Measurements from ENCODE around the gene ACADS.
"Not testable (repeated sequence)": the region's sequence is repeated elsewhere in the genome, so short reads cannot be mapped to it uniquely, and the experiment has no call there.

The ACADS gene

GRCh38 chr12:120726961-120727360, 1.3 kb downstream of the ACADS start:
- no peak for DNase-seq (ENCODE audit: low read depth)

- DNase-seq (ENCODE audit: low read depth): not testable (repeated sequence)
These were observed 6.6 kb downstream of the ACADS start for GRCh38 chr12:120732198-120732597.

- no peak for DNase-seq (ENCODE audit: low read depth)
These were observed 7.9 kb downstream of the ACADS start for GRCh38 chr12:120733574-120733973.

GRCh38 chr12:120734210-120734609, 8.6 kb downstream of the ACADS start:
- no peak for DNase-seq (ENCODE audit: low read depth)

GRCh38 chr12:120735181-120735580, 9.6 kb downstream of the ACADS start:
- no peak for DNase-seq (ENCODE audit: low read depth)

GRCh38 chr12:120736404-120737331, 11.0 kb downstream of the ACADS start:
- no peak for DNase-seq (ENCODE audit: low read depth)

- no peak for DNase-seq (ENCODE audit: low read depth)
These were observed 12.1 kb downstream of the ACADS start for GRCh38 chr12:120737557-120738251.

GRCh38 chr12:120738252-120739030, 12.8 kb downstream of the ACADS start:
- no peak for DNase-seq (ENCODE audit: low read depth)

GRCh38 chr12:120739031-120739762, 13.6 kb downstream of the ACADS start:
- DNase-seq (ENCODE audit: low read depth): no peak

- no peak for DNase-seq (ENCODE audit: low read depth)
These were observed 14.4 kb downstream of the ACADS start for GRCh38 chr12:120739821-120740613.

GRCh38 chr12:120740871-120741270, 15.2 kb downstream of the ACADS start:
- no peak for DNase-seq (ENCODE audit: low read depth)

- no peak for DNase-seq (ENCODE audit: low read depth)
These were observed 16.1 kb downstream of the ACADS start for GRCh38 chr12:120741476-120742421.

GRCh38 chr12:120744922-120745493, 19.4 kb downstream of the ACADS start:
- no peak for DNase-seq (ENCODE audit: low read depth)

GRCh38 chr12:120748242-120748641, 22.6 kb downstream of the ACADS start:
- DNase-seq (ENCODE audit: low read depth): no peak

- DNase-seq (ENCODE audit: low read depth): no peak
These were observed 23.6 kb downstream of the ACADS start for GRCh38 chr12:120749256-120749655.

GRCh38 chr12:120750806-120751205, 25.2 kb downstream of the ACADS start:
- DNase-seq (ENCODE audit: low read depth): no peak

GRCh38 chr12:120751389-120751788, 25.8 kb downstream of the ACADS start:
- DNase-seq (ENCODE audit: low read depth): no peak

GRCh38 chr12:120754792-120755191, 29.2 kb downstream of the ACADS start:
- DNase-seq (ENCODE audit: low read depth): no peak

- DNase-seq (ENCODE audit: low read depth): no peak
These were observed 29.6 kb downstream of the ACADS start for GRCh38 chr12:120755269-120755668.
